CD14-positive monocyte (primary cell): ENCODE measurements around the gene HGFAC. TPM values are rescaled to one million over a fixed set of nuclear protein-coding genes. Genes with fewer than 3 reads are reported as not detected.

Experiments used
- DNase-seq, 3 donors: peaks; one replicate each; pipeline ENCODE4 v3.0.0-alpha.2; 2011 to 2022
- H2AFZ ChIP-seq: 2 replicates; pipeline ENCODE4 v1.6.0; 2012; ENCODE audit warnings: mild to moderate bottlenecking, low read depth, low read length, inconsistent platforms; ENCODE audit not compliant: insufficient read depth, poor library complexity, severe bottlenecking
- H3K27ac ChIP-seq, 2 donors: 1 replicate in 1 of 2; 2 replicates in 1 of 2; pipeline ENCODE4 v1.5.1; 2012 to 2013; ENCODE audit warnings: low read length in 2 of 2, control low read depth in 1 of 2, inconsistent platforms in 1 of 2, low read depth in 1 of 2, mild to moderate bottlenecking in 1 of 2
- H3K27me3 ChIP-seq, 2 donors: one replicate each; pipeline versions ENCODE4 v1.6.0 to v1.6.1; 2011 to 2013; ENCODE audit warnings: low read length in 2 of 2; ENCODE audit not compliant: control insufficient read depth in 2 of 2, insufficient read depth in 2 of 2
- H3K36me3 ChIP-seq, 2 donors: replicated peaks in 1 of 2; 1 replicate in 1 of 2; 2 replicates in 1 of 2; pipeline versions ENCODE4 v1.5.1 to v1.6.1; 2012 to 2013; ENCODE audit warnings: low read length in 2 of 2, control low read depth in 1 of 2, inconsistent platforms in 1 of 2, mild to moderate bottlenecking in 1 of 2; ENCODE audit not compliant: insufficient read depth in 2 of 2, control insufficient read depth in 1 of 2
- H3K4me1 ChIP-seq, 2 donors: 1 replicate in 1 of 2; 2 replicates in 1 of 2; pipeline versions ENCODE4 v1.5.1 to v1.6.1; 2012 to 2013; ENCODE audit warnings: low read length in 2 of 2, control low read depth in 1 of 2, inconsistent platforms in 1 of 2, mild to moderate bottlenecking in 1 of 2, moderate library complexity in 1 of 2; ENCODE audit not compliant: insufficient read depth in 2 of 2, control insufficient read depth in 1 of 2
- H3K4me2 ChIP-seq: replicated peaks from 2 replicates; pipeline ENCODE3; 2012; ENCODE audit warnings: low read length, moderate library complexity, mild to moderate bottlenecking; ENCODE audit not compliant: poor library complexity, severe bottlenecking; ENCODE audit errors: extremely low read depth
- H3K4me3 ChIP-seq, 3 experiments: fragments of 200-600 bp in 1 of 3; sonication (generic) in 1 of 3; replicated peaks in 1 of 3; 1 replicate in 2 of 3; 2 replicates in 1 of 3; pipeline ENCODE4 v1.5.1; 2011 to 2013; ENCODE audit warnings: low read length in 3 of 3, mild to moderate bottlenecking in 3 of 3, control low read depth in 2 of 3, low read depth in 2 of 3, inconsistent platforms in 1 of 3, moderate library complexity in 1 of 3
- H3K79me2 ChIP-seq: 2 replicates; pipeline ENCODE4 v1.6.0; 2012; ENCODE audit warnings: mild to moderate bottlenecking, control low read depth, inconsistent platforms, low read length, moderate library complexity; ENCODE audit not compliant: insufficient read depth
- H3K9ac ChIP-seq: 2 replicates; pipeline ENCODE4 v1.6.0; 2017; ENCODE audit warnings: low read length, mild to moderate bottlenecking; ENCODE audit not compliant: insufficient read depth, poor library complexity, severe bottlenecking
- H3K9me3 ChIP-seq, 2 donors: replicated peaks in 1 of 2; 1 replicate in 1 of 2; 2 replicates in 1 of 2; pipeline versions ENCODE4 v1.5.1 to v1.6.1; 2012 to 2013; ENCODE audit warnings: low read length in 2 of 2, control low read depth in 1 of 2; ENCODE audit not compliant: control insufficient read depth in 1 of 2, insufficient read depth in 1 of 2
- H4K20me1 ChIP-seq: 2 replicates; pipeline ENCODE4 v1.6.0; 2012; ENCODE audit warnings: mild to moderate bottlenecking, low read length, control low read depth, moderate library complexity; ENCODE audit not compliant: insufficient read depth
- H3K27ac Mint-ChIP-seq, 7 donors: one replicate each; pipeline ENCODE4 v1.8.0; 2020; ENCODE audit warnings: mild to moderate bottlenecking in 7 of 7, mixed read lengths in 7 of 7, moderate library complexity in 6 of 7, inconsistent platforms in 2 of 7
- H3K27me3 Mint-ChIP-seq, 3 donors: one replicate each; pipeline ENCODE4 v1.8.0; 2021 to 2022; ENCODE audit warnings: low read depth in 3 of 3, mild to moderate bottlenecking in 3 of 3, mixed read lengths in 3 of 3, moderate library complexity in 3 of 3, inconsistent platforms in 1 of 3
- H3K36me3 Mint-ChIP-seq, 2 donors: one replicate each; pipeline ENCODE4 v1.8.0; 2020; ENCODE audit warnings: mixed read lengths in 2 of 2, inconsistent platforms in 1 of 2, mild to moderate bottlenecking in 1 of 2
- H3K4me1 Mint-ChIP-seq: one replicate; pipeline ENCODE4 v1.8.0; 2020; ENCODE audit warnings: mild to moderate bottlenecking, mixed read lengths
- H3K4me3 Mint-ChIP-seq, 2 donors: one replicate each; pipeline ENCODE4 v1.8.0; 2020; ENCODE audit warnings: mild to moderate bottlenecking in 2 of 2, mixed read lengths in 2 of 2, moderate library complexity in 1 of 2
- H3K9me3 Mint-ChIP-seq, 7 donors: one replicate each; pipeline ENCODE4 v1.8.0; 2020 to 2022; ENCODE audit warnings: mixed read lengths in 7 of 7, mild to moderate bottlenecking in 6 of 7, moderate library complexity in 6 of 7, inconsistent platforms in 2 of 7
- WGBS: methylation state at CpG from one replicate; pipeline ENCODE4 v1.1.5; 2013; ENCODE audit warnings: missing lambda C conversion rate; ENCODE audit not compliant: insufficient coverage; 5-methylcytosine and 5-hydroxymethylcytosine counted together
- intact Hi-C, 2 donors: fragments of 100-400 bp; cut with micrococcal nuclease; formaldehyde crosslinking; loops; one replicate each; pipeline versions ENCODE4 v1.15.0 to v1.15.1; 2023
- polyA plus RNA-seq, 3 donors: library from polyadenylated mRNA; depleted of rRNA in 1 of 3; unstranded in 2 of 3; stranded (reverse) in 1 of 3; fragments of 300-500 nt in 2 of 3; fragments of >200 nt in 1 of 3; fragmentation: Illumina TruSeq in 2 of 3; gene quantifications; 1 replicate in 2 of 3; 2 replicates in 1 of 3; pipeline ENCODE4 v1.2.3, GENCODE V29; 2012 to 2021
- TF ChIP-seq, protein P1 (sequence below): fragments of 200-600 bp; IDR thresholded peaks from one replicate; pipeline ENCODE4 v1.8.0; 2022; ENCODE audit warnings: antibody characterized with exemption, mild to moderate bottlenecking

The HGFAC gene
- polyA plus RNA-seq, 3 donors, result 0.17 TPM; not detected in 2

DNA sequence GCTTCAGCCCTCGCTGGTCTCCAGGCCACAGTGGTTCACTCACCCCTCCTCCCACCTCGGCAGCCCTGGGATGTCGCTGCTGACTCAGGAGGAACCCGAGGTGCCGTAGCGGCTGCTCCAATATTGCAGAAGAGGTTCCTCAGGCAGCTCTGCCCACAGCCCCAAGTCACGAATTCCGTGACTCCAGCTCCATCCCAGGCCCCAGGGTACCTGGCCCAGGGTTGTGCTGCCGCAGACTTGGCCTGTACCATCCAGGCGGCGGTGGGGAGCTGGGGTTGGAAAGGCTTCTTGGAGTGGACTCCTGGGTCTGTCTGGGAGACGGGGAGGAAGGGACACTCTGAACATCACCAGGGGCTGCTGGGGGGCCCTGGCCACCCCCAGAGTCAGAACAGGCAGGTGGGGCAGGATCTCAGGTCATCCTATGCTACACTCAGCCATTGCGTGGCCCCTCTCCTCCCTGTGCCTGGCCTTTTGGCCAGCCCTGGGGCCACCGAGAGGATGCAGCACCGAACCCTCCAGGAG is 728 bp upstream of the HGFAC start:
- DNase-seq, result peak; percentile 26 to 65 (median 34)
- WGBS, result 45% methylated on average over 11 of the region's 15 CpGs
- Mint-ChIP-seq H3K27me3 (peaks cover 0 to 3% (median 0%) of the 10 kb centered on the region in 3 donors), H3K9me3 (peaks cover 0 to 3% (median 0%) of the 10 kb centered on the region in 7 donors), H3K36me3 (no peaks in the 10 kb centered on the region), H3K27ac (no peak overlapping the region), H3K4me3 (no peak overlapping the region), H3K4me1 (peaks cover 12% of the 10 kb centered on the region)
- H4K20me1 ChIP-seq, result no peaks in the 10 kb centered on the region
- no peak overlapping the region for H3K27ac ChIP-seq
- H3K36me3 ChIP-seq, result no peaks in the 10 kb centered on the region
- H3K4me1 ChIP-seq, result peaks cover 9 to 13% of the 10 kb centered on the region in 2 donors
- intact Hi-C loops, result loop anchor here (5.0 to 10.0 kb wide), 2 partner anchors 246 to 249 kb away; no protein-coding TSS in a partner anchor
- H3K79me2 ChIP-seq, result no peaks in the 10 kb centered on the region
- H3K9ac ChIP-seq, result no peak overlapping the region
- no peak overlapping the region for H2AFZ ChIP-seq
- H3K4me2 ChIP-seq, result no peak overlapping the region
- no peaks in the 10 kb centered on the region for H3K9me3 ChIP-seq
- H3K27me3 ChIP-seq, result no peaks in the 10 kb centered on the region
- TF ChIP-seq, protein P1, sequence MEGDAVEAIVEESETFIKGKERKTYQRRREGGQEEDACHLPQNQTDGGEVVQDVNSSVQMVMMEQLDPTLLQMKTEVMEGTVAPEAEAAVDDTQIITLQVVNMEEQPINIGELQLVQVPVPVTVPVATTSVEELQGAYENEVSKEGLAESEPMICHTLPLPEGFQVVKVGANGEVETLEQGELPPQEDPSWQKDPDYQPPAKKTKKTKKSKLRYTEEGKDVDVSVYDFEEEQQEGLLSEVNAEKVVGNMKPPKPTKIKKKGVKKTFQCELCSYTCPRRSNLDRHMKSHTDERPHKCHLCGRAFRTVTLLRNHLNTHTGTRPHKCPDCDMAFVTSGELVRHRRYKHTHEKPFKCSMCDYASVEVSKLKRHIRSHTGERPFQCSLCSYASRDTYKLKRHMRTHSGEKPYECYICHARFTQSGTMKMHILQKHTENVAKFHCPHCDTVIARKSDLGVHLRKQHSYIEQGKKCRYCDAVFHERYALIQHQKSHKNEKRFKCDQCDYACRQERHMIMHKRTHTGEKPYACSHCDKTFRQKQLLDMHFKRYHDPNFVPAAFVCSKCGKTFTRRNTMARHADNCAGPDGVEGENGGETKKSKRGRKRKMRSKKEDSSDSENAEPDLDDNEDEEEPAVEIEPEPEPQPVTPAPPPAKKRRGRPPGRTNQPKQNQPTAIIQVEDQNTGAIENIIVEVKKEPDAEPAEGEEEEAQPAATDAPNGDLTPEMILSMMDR, result no peak
- no peak overlapping the region for H3K4me3 ChIP-seq

DNA sequence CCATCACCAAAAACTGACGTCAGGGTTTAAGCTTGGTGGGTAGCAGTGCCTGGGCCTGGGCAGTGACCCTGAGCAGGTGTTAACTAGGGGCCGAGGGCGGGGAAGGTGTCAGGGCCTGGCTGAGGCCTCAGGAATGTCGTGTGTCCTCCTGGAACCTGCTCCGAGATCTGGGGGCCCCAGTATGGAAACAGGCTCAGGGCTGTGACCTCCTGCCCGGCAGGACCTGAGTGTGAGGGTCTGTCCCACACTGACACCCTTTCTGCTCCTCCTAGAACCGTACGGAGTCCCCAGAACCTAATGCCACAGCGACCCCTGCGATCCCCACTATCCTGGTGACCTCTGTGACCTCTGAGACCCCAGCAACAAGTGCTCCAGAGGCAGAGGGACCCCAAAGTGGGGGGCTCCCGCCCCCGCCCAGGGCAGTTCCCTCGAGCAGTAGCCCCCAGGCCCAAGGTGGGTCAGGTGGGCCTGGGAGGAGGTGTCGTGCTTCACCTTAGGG is 741 bp downstream of the HGFAC start:
- no peak overlapping the region for H3K4me2 ChIP-seq
- TF ChIP-seq, protein P1, result no peak
- H3K9ac ChIP-seq, result no peak overlapping the region
- H3K27me3 ChIP-seq, result no peaks in the 10 kb centered on the region
- peaks cover 0 to 3% (median 1%) of the 10 kb centered on the region in 3 donors for H3K27me3 Mint-ChIP-seq
- intact Hi-C loops, result loop anchor here (5.0 to 10.0 kb wide), 2 partner anchors 248 to 250 kb away; no protein-coding TSS in a partner anchor
- H3K79me2 ChIP-seq, result no peaks in the 10 kb centered on the region
- no peak overlapping the region for H3K4me3 Mint-ChIP-seq
- H3K27ac Mint-ChIP-seq, result no peak overlapping the region
- H2AFZ ChIP-seq, result peak overlapping the region; percentile 50
- H3K36me3 ChIP-seq, result no peaks in the 10 kb centered on the region
- no peak for DNase-seq
- peaks cover 0 to 3% (median 0%) of the 10 kb centered on the region in 7 donors for H3K9me3 Mint-ChIP-seq
- no peaks in the 10 kb centered on the region for H3K36me3 Mint-ChIP-seq
- H3K9me3 ChIP-seq, result no peaks in the 10 kb centered on the region
- peaks cover 10% of the 10 kb centered on the region for H3K4me1 Mint-ChIP-seq
- H3K4me1 ChIP-seq, result peaks cover 5 to 6% of the 10 kb centered on the region in 2 donors
- no peak overlapping the region for H3K27ac ChIP-seq
- H3K4me3 ChIP-seq, result no peak overlapping the region
- H4K20me1 ChIP-seq, result no peaks in the 10 kb centered on the region
- 84% methylated on average over 11 of the region's 14 CpGs for WGBS
